Fibroblast of villous mesenchyme (primary cell): ENCODE measurements around the gene PRKCE. TPM values are rescaled to one million over a fixed set of nuclear protein-coding genes. Genes with fewer than 3 reads are reported as not detected.
"Not testable (repeated sequence)": the region's sequence is repeated elsewhere in the genome, so short reads cannot be mapped to it uniquely, and the experiment has no call there.

Experiments used
- DNase-seq: peaks from one replicate; pipeline ENCODE4 v3.0.0-alpha.2; 2010; ENCODE audit warnings: low read depth
- H3K4me3 ChIP-seq: 2 replicates; pipeline ENCODE4 v1.5.1; 2011; ENCODE audit warnings: low read depth, mild to moderate bottlenecking, low read length
- CTCF ChIP-seq: IDR thresholded peaks from 2 replicates; pipeline ENCODE4 v1.5.1; 2012; ENCODE audit warnings: low read depth, mild to moderate bottlenecking, low read length; ENCODE audit not compliant: insufficient read depth
- total RNA-seq: library from RNA; depleted of rRNA; stranded (reverse); fragments of >200 nt; gene quantifications from 2 replicates; pipeline ENCODE4 v1.2.3, GENCODE V29; 2012

The PRKCE gene
- total RNA-seq, 1 donor = 27.2 TPM

- no peak overlapping the region for H3K4me3 ChIP-seq
- DNase-seq = no peak
- TF ChIP-seq CTCF = no peak
Measured at GRCh38 chr2:46198966-46199365, 547.5 kb downstream of the PRKCE start.

- TF ChIP-seq CTCF = no peak
- no peak for DNase-seq
- H3K4me3 ChIP-seq = no peak overlapping the region
Measured at GRCh38 chr2:46200100-46200690, 548.7 kb downstream of the PRKCE start.

- DNase-seq = no peak
- no peak overlapping the region for H3K4me3 ChIP-seq
- TF ChIP-seq CTCF = no peak
Measured at GRCh38 chr2:46200861-46201605, 549.6 kb downstream of the PRKCE start.

- TF ChIP-seq CTCF = no peak
- H3K4me3 ChIP-seq = no peak overlapping the region
- no peak for DNase-seq
Measured at GRCh38 chr2:46202453-46202852, 551.0 kb downstream of the PRKCE start.

- TF ChIP-seq CTCF = no peak
Measured at GRCh38 chr2:46202987-46203386, 551.5 kb downstream of the PRKCE start.

GRCh38 chr2:46203636-46204035 lies 552.2 kb downstream of the PRKCE start:
- not testable (repeated sequence) for H3K4me3 ChIP-seq, DNase-seq

More at GRCh38 chr2:46202987-46203386, 551.5 kb downstream of the PRKCE start:
- no peak overlapping the region for H3K4me3 ChIP-seq
- DNase-seq = no peak

GRCh38 chr2:46207591-46207990 lies 556.1 kb downstream of the PRKCE start:
- H3K4me3 ChIP-seq = no peak overlapping the region
- TF ChIP-seq CTCF = no peak
- no peak for DNase-seq
